Activated effector memory CD4-positive, alpha-beta T cell treated with Interleukin-2 at 50 U/mL for 16 hours (primary cell): ENCODE data around the gene DHRS7B.
"Not testable (repeated sequence)": the region's sequence is repeated elsewhere in the genome, so short reads cannot be mapped to it uniquely, and the experiment has no call there.

Source experiments
- DNase-seq: peaks from one replicate; pipeline ENCODE4 v3.0.0-alpha.2; 2020

DHRS7B gene

DNA sequence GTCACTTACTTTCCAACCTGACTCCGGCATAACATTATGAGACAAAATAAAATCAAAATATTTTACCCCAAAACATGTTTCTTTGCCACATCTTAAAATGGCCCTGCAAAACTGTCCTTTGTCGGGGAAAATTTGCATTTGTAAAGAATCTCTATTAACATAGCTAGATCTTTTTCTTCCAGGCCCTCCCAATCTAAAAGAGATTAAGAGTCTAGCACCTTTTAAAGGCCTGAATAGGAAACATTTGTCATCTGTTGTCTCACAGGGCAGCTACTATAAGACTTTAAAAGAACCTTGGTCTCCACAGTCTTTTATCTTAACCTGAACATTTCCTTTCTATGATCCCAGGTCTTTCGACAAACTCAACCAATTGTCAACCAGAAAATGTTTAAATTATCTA, 18.1 kb upstream of the DHRS7B start:
- DNase-seq, result no peak

GRCh38 chr17:21113049-21113690, 13.6 kb upstream of the DHRS7B start:
- DNase-seq, result no peak

DNA sequence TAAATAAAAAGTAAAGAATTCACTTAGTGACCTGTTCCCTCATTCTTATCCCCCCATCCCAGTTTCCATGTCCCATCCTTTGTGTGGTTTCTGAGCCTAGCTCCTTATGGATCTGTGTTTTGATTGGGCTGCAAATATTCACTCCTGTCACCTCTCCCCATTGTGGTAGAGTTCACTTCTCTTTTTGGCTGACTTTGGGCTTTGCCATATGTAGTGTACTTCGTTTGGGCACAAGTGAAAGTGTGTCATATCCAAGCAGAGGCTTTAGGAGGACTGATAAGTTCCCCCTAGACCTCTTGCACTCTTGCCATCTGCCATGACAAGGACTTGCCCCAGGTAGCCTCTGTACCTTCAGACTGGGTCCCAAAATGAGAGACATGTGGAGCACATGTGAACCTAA, 13.0 kb upstream of the DHRS7B start:
- no peak for DNase-seq

DNA sequence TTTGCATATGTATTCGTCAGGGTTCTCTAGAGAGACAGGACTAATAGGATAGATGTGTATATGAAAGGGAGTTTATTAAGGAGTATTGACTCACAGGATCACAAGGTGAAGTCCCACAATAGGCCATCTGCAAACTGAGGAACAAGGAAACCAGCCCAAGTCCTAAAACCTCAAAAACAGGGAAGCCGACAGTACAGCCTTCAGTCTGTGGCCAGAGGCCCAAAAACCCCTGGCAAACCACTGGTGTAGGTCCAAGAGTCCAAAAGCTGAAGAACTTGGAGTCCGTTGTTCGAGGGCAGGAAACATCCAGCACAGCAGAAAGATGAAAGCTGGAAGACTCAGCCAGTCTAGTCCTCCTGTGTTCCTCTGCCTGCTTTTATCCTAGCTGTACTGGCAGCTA, 12.0 kb upstream of the DHRS7B start:
- DNase-seq, result not testable (repeated sequence)

GRCh38 chr17:21119247-21119918, 7.4 kb upstream of the DHRS7B start:
- DNase-seq, result peak; percentile 59

- DNase-seq, result no peak
Measured at GRCh38 chr17:21119919-21120249, 6.9 kb upstream of the DHRS7B start.

DNA sequence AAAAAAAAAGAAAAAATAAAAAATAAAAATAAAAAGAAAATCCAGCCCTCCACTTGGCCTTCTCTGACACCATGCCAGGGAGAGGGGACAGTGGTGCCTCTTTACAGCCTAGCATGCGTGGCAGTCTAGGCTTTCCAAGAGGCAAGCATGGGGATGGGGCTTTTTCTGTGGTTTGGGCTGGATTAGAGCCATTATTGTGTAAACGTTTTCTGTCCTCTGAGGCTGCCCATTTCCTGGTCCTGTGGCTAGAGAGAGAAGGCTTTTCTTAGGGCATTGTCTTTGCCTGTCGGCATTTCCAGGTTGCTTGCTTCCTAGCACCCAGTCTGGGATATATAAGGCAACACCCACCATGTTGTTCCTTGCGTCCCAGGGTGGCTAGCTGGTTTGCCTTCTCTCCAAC, 2.7 kb upstream of the DHRS7B start:
- DNase-seq, result no peak

DNA sequence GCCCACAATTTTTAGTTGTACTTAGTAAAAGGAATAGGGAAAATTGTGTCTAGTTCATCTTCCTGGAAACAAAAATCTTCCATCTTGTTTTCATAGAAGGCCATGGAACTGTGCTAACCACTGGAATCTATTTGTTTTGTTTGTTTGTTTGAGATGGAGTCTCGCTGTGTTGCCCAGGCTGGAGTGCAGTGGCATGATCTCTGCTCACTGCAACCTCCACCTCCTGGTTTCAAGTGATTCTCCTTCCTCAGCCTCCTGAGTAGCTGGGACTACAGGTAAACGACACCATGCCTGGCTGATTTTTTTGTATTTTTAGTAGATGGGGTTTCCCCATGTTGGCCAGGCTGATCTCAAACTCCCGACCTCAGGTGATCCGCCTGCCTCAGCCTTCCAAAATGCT, 2.2 kb upstream of the DHRS7B start:
- not testable (repeated sequence) for DNase-seq

DNA sequence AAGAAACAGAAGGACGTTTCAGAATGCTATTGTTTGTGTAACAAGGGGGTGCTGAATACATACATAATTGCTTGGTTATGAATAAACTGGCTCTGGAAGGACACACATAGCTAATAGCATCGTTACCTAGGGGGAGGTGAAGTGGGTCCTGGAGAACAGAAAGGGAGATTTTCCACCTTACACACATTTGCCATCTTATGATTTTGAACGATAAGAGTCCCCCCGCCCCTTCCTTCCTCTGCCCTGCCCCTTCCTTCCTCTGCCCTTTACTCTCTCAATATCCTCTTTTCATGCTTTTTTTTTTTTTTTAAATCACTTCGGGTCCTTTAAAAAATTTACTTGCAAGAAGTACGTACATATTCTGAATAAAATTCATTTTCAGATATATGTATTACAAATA, 902 bp upstream of the DHRS7B start:
- DNase-seq, result peak; percentile 46

- no peak for DNase-seq
Measured at GRCh38 chr17:21127509-21128077, 829 bp downstream of the DHRS7B start.

DNA sequence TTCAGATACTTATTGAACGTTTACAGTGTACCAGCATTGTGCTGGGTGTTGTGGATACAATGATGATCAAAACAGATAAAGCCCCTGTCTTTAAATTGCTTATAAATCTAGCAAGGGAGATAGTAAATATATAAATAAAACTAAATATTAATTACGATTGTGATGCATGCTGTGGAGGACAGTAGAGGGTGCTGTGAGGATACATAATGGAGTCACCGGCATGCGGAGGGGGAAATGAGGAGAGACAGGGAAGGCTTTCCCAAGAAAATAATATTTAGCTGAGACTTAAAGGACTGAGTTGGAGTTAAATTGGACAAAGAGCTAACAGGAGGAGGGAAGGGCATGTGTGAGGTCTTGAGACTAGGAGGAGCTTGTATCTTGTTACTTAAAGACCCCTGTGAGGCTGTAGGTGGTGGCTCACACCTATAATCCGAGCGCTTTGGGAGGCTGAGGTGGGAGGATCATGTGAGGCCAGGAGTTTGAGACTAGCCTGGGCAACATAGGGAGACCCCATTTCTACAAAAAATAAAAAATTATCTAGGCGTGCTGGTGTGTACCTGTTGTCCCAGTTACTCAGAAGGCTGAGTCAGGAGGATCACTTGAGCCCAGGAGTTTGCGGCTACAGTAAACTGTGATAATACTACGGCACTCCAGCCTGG, 2.4 kb downstream of the DHRS7B start:
- no peak for DNase-seq

DNA sequence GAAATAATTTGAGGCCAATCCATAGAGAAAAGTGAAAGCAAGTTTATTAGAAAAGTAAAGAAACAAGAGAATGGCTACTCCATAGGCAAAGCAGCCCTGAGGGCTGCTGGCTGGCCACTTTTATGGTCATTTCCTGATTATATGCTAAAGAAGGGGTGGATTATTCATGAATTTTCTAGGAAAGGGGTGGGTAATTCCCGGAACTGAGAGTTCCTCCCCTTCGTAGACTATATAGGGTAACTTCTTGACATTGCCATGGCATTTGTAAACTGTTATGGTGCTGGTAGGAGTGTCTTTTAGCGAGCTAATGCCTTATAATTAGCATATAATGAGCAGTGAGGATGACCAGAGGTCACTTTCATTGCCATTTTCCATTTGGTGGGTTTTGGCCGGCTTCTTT, 4.4 kb downstream of the DHRS7B start:
- no peak for DNase-seq

GRCh38 chr17:21132428-21132827, 5.7 kb downstream of the DHRS7B start:
- DNase-seq, result no peak

- DNase-seq, result no peak
Measured at GRCh38 chr17:21134559-21134958, 7.8 kb downstream of the DHRS7B start.

DNA sequence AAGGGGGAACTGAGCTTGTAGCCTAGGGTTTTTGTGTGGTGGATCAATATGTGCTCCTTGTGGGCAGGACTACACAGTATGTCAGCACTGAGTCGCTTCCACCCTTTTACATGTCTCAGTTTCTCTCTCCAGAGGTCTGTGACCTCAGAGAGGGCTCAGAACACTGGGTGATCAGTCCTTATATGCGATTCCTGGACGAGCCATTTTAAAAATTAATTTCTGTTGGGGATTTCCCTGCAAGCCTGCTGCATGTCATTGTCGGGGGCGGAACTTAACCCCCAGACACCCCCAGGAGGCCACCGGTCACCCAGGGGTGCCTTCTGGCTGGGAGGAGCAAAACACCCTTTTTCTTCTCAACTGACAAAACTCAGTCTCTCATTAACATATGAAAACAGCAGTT, 14.1 kb downstream of the DHRS7B start:
- DNase-seq, result no peak

- DNase-seq, result no peak
Measured at GRCh38 chr17:21141331-21141730, 14.6 kb downstream of the DHRS7B start.

GRCh38 chr17:21142065-21142464, 15.3 kb downstream of the DHRS7B start:
- DNase-seq, result not testable (repeated sequence)

DNA sequence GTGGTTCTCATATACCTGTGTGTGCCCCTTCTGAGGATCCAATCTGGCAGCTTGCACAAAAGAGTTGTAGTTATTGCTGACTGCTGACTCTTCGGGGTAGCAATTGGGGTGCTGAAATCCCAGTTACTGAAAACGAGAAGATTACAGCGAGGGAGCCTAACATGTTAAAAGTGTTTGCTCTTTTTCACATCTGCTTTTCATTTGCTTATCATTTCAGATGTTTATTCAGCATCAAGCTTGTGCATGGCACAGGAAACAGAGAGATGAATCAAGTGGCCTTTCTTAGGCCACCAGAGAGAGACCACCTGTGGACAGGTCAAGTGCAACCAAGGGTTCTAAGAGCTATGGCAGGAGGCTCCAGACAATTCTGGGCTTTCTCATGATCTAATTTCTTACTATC, 16.9 kb downstream of the DHRS7B start:
- no peak for DNase-seq

GRCh38 chr17:21144299-21144698, 17.5 kb downstream of the DHRS7B start:
- not testable (repeated sequence) for DNase-seq

GRCh38 chr17:21146362-21147015, 19.7 kb downstream of the DHRS7B start:
- DNase-seq, result no peak

GRCh38 chr17:21149621-21150020, 22.9 kb downstream of the DHRS7B start:
- DNase-seq, result no peak

GRCh38 chr17:21152731-21153130, 26.0 kb downstream of the DHRS7B start:
- DNase-seq, result no peak

- no peak for DNase-seq
Measured at GRCh38 chr17:21157586-21158370, 31.0 kb downstream of the DHRS7B start.
